ENCODE measurements around the gene TRMT112. TPM values are rescaled to one million over a fixed set of nuclear protein-coding genes. Genes with fewer than 3 reads are reported as not detected.
"Not testable (repeated sequence)": the region's sequence is repeated elsewhere in the genome, so short reads cannot be mapped to it uniquely, and the experiment has no call there.

TRMT112 gene
- polyA plus RNA-seq, 4 donors = 99.3 to 188 (median 172) TPM

- Histone ChIP-seq H3K27ac (ENCODE audit: low read depth in 1 of 3, low read length in 2 of 3) (no peak overlapping the region), H3K36me3 (ENCODE audit: control insufficient read depth in 3 of 3, insufficient read depth in 2 of 3, low read depth in 1 of 3, low read length in 3 of 3) (no peaks in the 10 kb centered on the region), H3K27me3 (ENCODE audit: control insufficient read depth in 3 of 3, insufficient read depth in 3 of 3, low read length in 3 of 3) (no peaks in the 10 kb centered on the region), H3K9me3 (ENCODE audit: control insufficient read depth in 2 of 2, insufficient read depth in 1 of 2, low read depth in 1 of 2, low read length in 1 of 2) (no peaks in the 10 kb centered on the region), H3K4me1 (ENCODE audit: control insufficient read depth in 3 of 3, insufficient read depth in 2 of 3, low read depth in 1 of 3, low read length in 2 of 3) (peaks cover 0 to 29% (median 5%) of the 10 kb centered on the region in 3 donors), H3K4me3 (ENCODE audit: low read depth in 1 of 3, low read length in 3 of 3) (no peak overlapping the region)
- FAIRE-seq = no peak
- WGBS, 3 donors = 87 to 92% (median 91%) methylated on average over 11 of the region's 11 CpGs
- DNase-seq = no peak
Measured at GRCh38 chr11:64330888-64331287, 13.5 kb upstream of the TRMT112 start.

- Histone ChIP-seq H3K27me3 (ENCODE audit: control insufficient read depth in 3 of 3, insufficient read depth in 3 of 3, low read length in 3 of 3) (no peaks in the 10 kb centered on the region), H3K4me1 (ENCODE audit: control insufficient read depth in 3 of 3, insufficient read depth in 2 of 3, low read depth in 1 of 3, low read length in 2 of 3) (peaks cover 0 to 22% (median 5%) of the 10 kb centered on the region in 3 donors), H3K36me3 (ENCODE audit: control insufficient read depth in 3 of 3, insufficient read depth in 2 of 3, low read depth in 1 of 3, low read length in 3 of 3) (peaks cover 0 to 6% (median 0%) of the 10 kb centered on the region in 3 donors), H3K27ac (ENCODE audit: low read depth in 1 of 3, low read length in 2 of 3) (peak overlapping the region in 1 of 3 donors; percentile 45), H3K4me3 (ENCODE audit: low read depth in 1 of 3, low read length in 3 of 3) (no peak overlapping the region), H3K9me3 (ENCODE audit: control insufficient read depth in 2 of 2, insufficient read depth in 1 of 2, low read depth in 1 of 2, low read length in 1 of 2) (no peaks in the 10 kb centered on the region)
- no peak for FAIRE-seq
- peak in 1 of 2 donors; percentile 43 for DNase-seq
- WGBS, 3 donors = 20 to 58% (median 40%) methylated on average over 3 of the region's 3 CpGs
Measured at GRCh38 chr11:64327993-64328392, 10.6 kb upstream of the TRMT112 start.

GRCh38 chr11:64327375-64327774 lies 10.0 kb upstream of the TRMT112 start:
- peaks cover 0 to 12% (median 0%) of the 10 kb centered on the region in 3 donors for H3K36me3 ChIP-seq (ENCODE audit: control insufficient read depth in 3 of 3, insufficient read depth in 2 of 3, low read depth in 1 of 3, low read length in 3 of 3)
- H3K27ac ChIP-seq (ENCODE audit: low read depth in 1 of 3, low read length in 2 of 3) = no peak overlapping the region
- no peak for DNase-seq
- no peaks in the 10 kb centered on the region for H3K9me3 ChIP-seq (ENCODE audit: control insufficient read depth in 2 of 2, insufficient read depth in 1 of 2, low read depth in 1 of 2, low read length in 1 of 2)
- no peak for FAIRE-seq
- no peaks in the 10 kb centered on the region for H3K27me3 ChIP-seq (ENCODE audit: control insufficient read depth in 3 of 3, insufficient read depth in 3 of 3, low read length in 3 of 3)
- no peak overlapping the region for H3K4me3 ChIP-seq (ENCODE audit: low read depth in 1 of 3, low read length in 3 of 3)
- WGBS, 3 donors = 80 to 88% (median 86%) methylated on average over 2 of the region's 2 CpGs
- H3K4me1 ChIP-seq (ENCODE audit: control insufficient read depth in 3 of 3, insufficient read depth in 2 of 3, low read depth in 1 of 3, low read length in 2 of 3) = peaks cover 0 to 28% (median 5%) of the 10 kb centered on the region in 3 donors

GRCh38 chr11:64324692-64325469 lies 7.5 kb upstream of the TRMT112 start:
- no peaks in the 10 kb centered on the region for H3K27me3 ChIP-seq (ENCODE audit: control insufficient read depth in 3 of 3, insufficient read depth in 3 of 3, low read length in 3 of 3)
- no peak overlapping the region for H3K27ac ChIP-seq (ENCODE audit: low read depth in 1 of 3, low read length in 2 of 3)
- FAIRE-seq (no peak), DNase-seq (no peak)
- peaks cover 0 to 38% (median 2%) of the 10 kb centered on the region in 3 donors for H3K4me1 ChIP-seq (ENCODE audit: control insufficient read depth in 3 of 3, insufficient read depth in 2 of 3, low read depth in 1 of 3, low read length in 2 of 3)
- H3K36me3 ChIP-seq (ENCODE audit: control insufficient read depth in 3 of 3, insufficient read depth in 2 of 3, low read depth in 1 of 3, low read length in 3 of 3) = peaks cover 0 to 34% (median 0%) of the 10 kb centered on the region in 3 donors
- no peaks in the 10 kb centered on the region for H3K9me3 ChIP-seq (ENCODE audit: control insufficient read depth in 2 of 2, insufficient read depth in 1 of 2, low read depth in 1 of 2, low read length in 1 of 2)
- H3K4me3 ChIP-seq (ENCODE audit: low read depth in 1 of 3, low read length in 3 of 3) = no peak overlapping the region
- WGBS, 3 donors = 84 to 93% (median 88%) methylated on average over 11 of the region's 11 CpGs

- WGBS, 3 donors = 76 to 83% (median 81%) methylated on average over 4 of the region's 4 CpGs
- H3K36me3 ChIP-seq (ENCODE audit: control insufficient read depth in 3 of 3, insufficient read depth in 2 of 3, low read depth in 1 of 3, low read length in 3 of 3) = peaks cover 0 to 43% (median 0%) of the 10 kb centered on the region in 3 donors
- not testable (repeated sequence) for H3K27me3 ChIP-seq (ENCODE audit: control insufficient read depth in 3 of 3, insufficient read depth in 3 of 3, low read length in 3 of 3); FAIRE-seq; H3K4me3 ChIP-seq (ENCODE audit: low read depth in 1 of 3, low read length in 3 of 3); H3K9me3 ChIP-seq (ENCODE audit: control insufficient read depth in 2 of 2, insufficient read depth in 1 of 2, low read depth in 1 of 2, low read length in 1 of 2); DNase-seq; H3K27ac ChIP-seq (ENCODE audit: low read depth in 1 of 3, low read length in 2 of 3)
- H3K4me1 ChIP-seq (ENCODE audit: control insufficient read depth in 3 of 3, insufficient read depth in 2 of 3, low read depth in 1 of 3, low read length in 2 of 3) = peaks cover under 1 to 38% (median under 1%) of the 10 kb centered on the region in 3 donors
Measured at GRCh38 chr11:64323984-64324383, 6.6 kb upstream of the TRMT112 start.

GRCh38 chr11:64323373-64323772 lies 6.0 kb upstream of the TRMT112 start:
- no peak for DNase-seq
- H3K36me3 ChIP-seq (ENCODE audit: control insufficient read depth in 3 of 3, insufficient read depth in 2 of 3, low read depth in 1 of 3, low read length in 3 of 3) = peaks cover 0 to 43% (median 0%) of the 10 kb centered on the region in 3 donors
- H3K4me1 ChIP-seq (ENCODE audit: control insufficient read depth in 3 of 3, insufficient read depth in 2 of 3, low read depth in 1 of 3, low read length in 2 of 3) = peaks cover 0 to 40% (median 3%) of the 10 kb centered on the region in 3 donors
- 50 to 67% (median 58%) methylated on average over 5 of the region's 5 CpGs for WGBS, 3 donors
- no peaks in the 10 kb centered on the region for H3K27me3 ChIP-seq (ENCODE audit: control insufficient read depth in 3 of 3, insufficient read depth in 3 of 3, low read length in 3 of 3)
- H3K27ac ChIP-seq (ENCODE audit: low read depth in 1 of 3, low read length in 2 of 3) = no peak overlapping the region
- FAIRE-seq = no peak
- H3K4me3 ChIP-seq (ENCODE audit: low read depth in 1 of 3, low read length in 3 of 3) = no peak overlapping the region
- no peaks in the 10 kb centered on the region for H3K9me3 ChIP-seq (ENCODE audit: control insufficient read depth in 2 of 2, insufficient read depth in 1 of 2, low read depth in 1 of 2, low read length in 1 of 2)

- FAIRE-seq (no peak), DNase-seq (no peak)
- Histone ChIP-seq H3K9me3 (ENCODE audit: control insufficient read depth in 2 of 2, insufficient read depth in 1 of 2, low read depth in 1 of 2, low read length in 1 of 2) (no peaks in the 10 kb centered on the region), H3K27me3 (ENCODE audit: control insufficient read depth in 3 of 3, insufficient read depth in 3 of 3, low read length in 3 of 3) (no peaks in the 10 kb centered on the region), H3K36me3 (ENCODE audit: control insufficient read depth in 3 of 3, insufficient read depth in 2 of 3, low read depth in 1 of 3, low read length in 3 of 3) (peaks cover 0 to 43% (median 0%) of the 10 kb centered on the region in 3 donors), H3K4me3 (ENCODE audit: low read depth in 1 of 3, low read length in 3 of 3) (no peak overlapping the region), H3K27ac (ENCODE audit: low read depth in 1 of 3, low read length in 2 of 3) (no peak overlapping the region), H3K4me1 (ENCODE audit: control insufficient read depth in 3 of 3, insufficient read depth in 2 of 3, low read depth in 1 of 3, low read length in 2 of 3) (peaks cover 0 to 40% (median 3%) of the 10 kb centered on the region in 3 donors)
- 86 to 90% (median 89%) methylated on average over 7 of the region's 7 CpGs for WGBS, 3 donors
Measured at GRCh38 chr11:64322925-64323260, 5.5 kb upstream of the TRMT112 start.

- H3K9me3 ChIP-seq (ENCODE audit: control insufficient read depth in 2 of 2, insufficient read depth in 1 of 2, low read depth in 1 of 2, low read length in 1 of 2) = no peaks in the 10 kb centered on the region
- DNase-seq (peak; percentile 83 to 92), FAIRE-seq (no peak)
- H3K4me1 ChIP-seq (ENCODE audit: control insufficient read depth in 3 of 3, insufficient read depth in 2 of 3, low read depth in 1 of 3, low read length in 2 of 3) = peaks cover 0 to 43% (median 3%) of the 10 kb centered on the region in 3 donors
- WGBS, 3 donors = 14 to 69% (median 48%) methylated on average over 5 of the region's 5 CpGs
- H3K4me3 ChIP-seq (ENCODE audit: low read depth in 1 of 3, low read length in 3 of 3) = no peak overlapping the region
- no peaks in the 10 kb centered on the region for H3K27me3 ChIP-seq (ENCODE audit: control insufficient read depth in 3 of 3, insufficient read depth in 3 of 3, low read length in 3 of 3)
- peak overlapping the region; percentile 77 to 83 (median 78) for H3K27ac ChIP-seq (ENCODE audit: low read depth in 1 of 3, low read length in 2 of 3)
- H3K36me3 ChIP-seq (ENCODE audit: control insufficient read depth in 3 of 3, insufficient read depth in 2 of 3, low read depth in 1 of 3, low read length in 3 of 3) = peaks cover 0 to 50% (median 0%) of the 10 kb centered on the region in 3 donors
Measured at GRCh38 chr11:64321533-64321932, 4.2 kb upstream of the TRMT112 start.
